ENCODE data around the gene PIWIL1. TPM values are rescaled to one million over a fixed set of nuclear protein-coding genes. Genes with fewer than 3 reads are reported as not detected.

Gene PIWIL1
- total RNA-seq, 2 donors from 2014 or later, result not detected

DNA sequence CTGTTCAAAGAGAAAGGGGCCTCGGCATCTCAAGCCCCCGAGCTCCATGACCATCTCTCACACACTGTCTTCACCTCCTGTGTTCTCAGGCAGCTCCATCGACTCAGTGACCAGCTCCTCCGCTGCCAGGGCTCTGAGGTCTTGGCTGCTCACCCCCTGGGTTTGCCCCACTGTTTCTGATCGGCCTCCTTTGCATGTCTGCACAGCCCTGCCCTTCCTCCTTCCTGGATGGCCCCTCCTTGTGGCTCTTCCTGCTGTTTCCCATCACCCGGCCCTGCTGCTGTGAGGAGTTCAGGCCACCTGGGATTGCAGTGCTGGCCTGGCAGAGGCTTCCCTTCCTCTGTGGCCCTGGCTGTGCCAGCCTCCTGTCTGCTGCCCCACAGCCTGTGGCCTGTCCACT is 38.1 kb upstream of the PIWIL1 start:
- intact Hi-C loops (cut with DNase I), result no loop called here
- H3K4me3 ChIP-seq, result no peak overlapping the region
- no peak overlapping the region for H3K27ac ChIP-seq
- no peaks in the 10 kb centered on the region for H3K36me3 ChIP-seq
- H3K4me1 ChIP-seq, result no peaks in the 10 kb centered on the region
- TF ChIP-seq CTCF (IDR thresholded peaks at IDR 0.05), result no peak
- H3K9me3 ChIP-seq, result no peaks in the 10 kb centered on the region
- no peaks in the 10 kb centered on the region for H3K27me3 ChIP-seq
- H3K9ac ChIP-seq (ENCODE audit: low read depth in 2 of 2, low read length in 2 of 2), result no peak overlapping the region
- no peak for DNase-seq

DNA sequence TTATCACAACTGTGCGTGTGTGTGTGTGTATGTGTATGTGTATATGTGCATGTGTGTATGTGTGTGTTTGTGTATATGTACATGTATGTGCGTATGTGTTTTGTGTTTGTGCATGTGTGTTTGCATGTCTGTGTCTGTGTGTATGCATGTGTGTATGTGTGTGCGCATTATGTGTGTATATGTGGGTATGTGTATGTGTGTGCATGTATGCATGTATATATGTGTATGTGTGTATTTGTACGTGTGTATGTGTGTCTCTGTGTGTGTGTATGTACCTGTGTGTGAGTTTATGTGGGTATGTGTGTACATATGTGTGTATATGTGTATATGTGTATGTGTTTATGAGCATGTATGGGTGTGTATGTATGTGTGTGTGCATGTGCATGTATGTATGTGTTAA is 37.6 kb upstream of the PIWIL1 start:
- H3K9ac ChIP-seq (ENCODE audit: low read depth in 2 of 2, low read length in 2 of 2), result no peak overlapping the region
- no peak overlapping the region for H3K4me3 ChIP-seq
- TF ChIP-seq CTCF (IDR thresholded peaks at IDR 0.05), result no peak
- H3K36me3 ChIP-seq, result no peaks in the 10 kb centered on the region
- H3K4me1 ChIP-seq, result no peaks in the 10 kb centered on the region
- no peaks in the 10 kb centered on the region for H3K27me3 ChIP-seq
- H3K9me3 ChIP-seq, result no peaks in the 10 kb centered on the region
- intact Hi-C loops (cut with DNase I), result no loop called here
- no peak for DNase-seq
- no peak overlapping the region for H3K27ac ChIP-seq

DNA sequence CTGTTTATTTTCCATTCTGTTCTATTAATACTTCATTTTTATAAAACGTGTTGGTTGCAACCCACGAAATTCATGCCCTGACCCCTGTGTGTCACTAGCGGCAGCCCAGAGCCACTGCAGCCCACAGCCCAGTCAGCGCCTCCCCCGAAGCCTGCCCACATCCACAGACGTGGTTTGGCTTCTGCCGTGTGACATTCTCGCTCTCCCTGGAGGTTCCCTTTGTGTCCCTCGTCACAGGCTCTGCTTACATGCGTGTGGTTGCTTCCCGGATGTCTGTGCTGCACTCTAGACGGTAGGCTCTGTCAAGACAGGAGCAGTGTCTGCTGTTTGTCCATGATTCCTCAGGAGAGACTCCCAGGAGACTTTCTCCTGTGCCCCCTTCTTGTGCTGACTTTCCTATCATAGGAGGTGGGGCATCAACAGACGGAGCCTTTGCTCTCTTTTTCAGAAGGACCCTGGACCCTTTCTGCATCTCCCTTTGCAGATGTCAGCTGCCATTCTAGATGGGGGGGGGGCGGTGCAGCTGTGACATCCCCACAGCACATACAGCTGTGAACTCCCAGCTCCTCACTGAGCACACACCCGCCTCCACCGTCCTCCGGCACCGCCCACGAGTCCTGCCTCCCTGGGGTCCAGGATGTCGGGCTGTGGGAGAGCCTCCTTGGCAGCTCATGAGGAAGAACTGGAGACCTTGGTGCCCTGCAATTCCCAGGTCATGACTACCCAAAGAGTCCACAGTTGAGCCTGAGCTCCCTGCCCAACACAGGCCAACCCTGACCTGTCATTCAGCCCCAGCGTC is 36.8 kb upstream of the PIWIL1 start:
- no peak for TF ChIP-seq CTCF (IDR thresholded peaks at IDR 0.05)
- Histone ChIP-seq H3K9ac (ENCODE audit: low read depth in 2 of 2, low read length in 2 of 2) (no peak overlapping the region), H3K4me1 (no peaks in the 10 kb centered on the region), H3K4me3 (no peak overlapping the region), H3K27me3 (no peaks in the 10 kb centered on the region), H3K9me3 (no peaks in the 10 kb centered on the region), H3K36me3 (no peaks in the 10 kb centered on the region), H3K27ac (no peak overlapping the region)
- intact Hi-C loops (cut with DNase I), result no loop called here
- no peak for DNase-seq

DNA sequence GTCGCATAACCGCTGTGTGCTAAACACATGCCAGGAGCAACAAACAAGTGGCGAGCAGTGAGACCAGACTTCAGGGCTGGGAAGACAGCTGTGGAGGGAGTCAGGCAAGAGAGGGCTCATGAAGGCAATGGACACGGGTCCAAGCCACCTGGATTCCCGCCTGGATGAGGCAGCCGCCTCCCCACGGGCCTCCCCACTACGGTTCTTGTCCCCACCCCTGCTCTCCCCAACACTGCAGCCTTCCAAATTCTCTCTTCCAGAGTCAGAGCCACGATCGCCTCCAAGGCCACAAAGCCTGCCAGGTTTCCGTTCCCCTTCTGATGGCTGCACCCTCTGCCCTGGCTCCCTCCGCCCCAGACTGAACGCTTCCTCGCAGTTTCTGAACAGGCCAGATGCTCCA is 36.1 kb upstream of the PIWIL1 start:
- no peaks in the 10 kb centered on the region for H3K4me1 ChIP-seq
- H3K9ac ChIP-seq (ENCODE audit: low read depth in 2 of 2, low read length in 2 of 2), result no peak overlapping the region
- intact Hi-C loops (cut with DNase I), result no loop called here
- no peaks in the 10 kb centered on the region for H3K27me3 ChIP-seq
- no peaks in the 10 kb centered on the region for H3K36me3 ChIP-seq
- no peak for TF ChIP-seq CTCF (IDR thresholded peaks at IDR 0.05)
- no peaks in the 10 kb centered on the region for H3K9me3 ChIP-seq
- H3K4me3 ChIP-seq, result no peak overlapping the region
- H3K27ac ChIP-seq, result no peak overlapping the region
- no peak for DNase-seq

DNA sequence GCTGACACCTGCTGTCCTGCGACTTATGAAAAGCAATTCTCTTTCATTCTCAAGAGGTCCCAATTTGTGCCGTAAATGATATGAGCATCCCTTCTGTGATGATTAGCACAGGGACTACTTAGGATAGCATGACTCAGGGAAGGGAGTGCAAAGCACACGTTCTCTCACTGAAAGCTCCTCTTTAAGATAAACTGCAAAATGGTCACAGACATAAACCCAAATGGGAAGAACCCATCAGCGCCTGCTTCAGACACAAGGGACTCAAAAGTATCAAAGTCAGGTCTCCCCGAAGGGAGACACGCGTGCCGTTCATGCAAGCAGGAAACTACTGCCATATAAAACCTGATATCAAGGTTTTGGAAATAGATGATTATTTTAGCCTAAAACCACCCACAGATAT is 33.9 kb upstream of the PIWIL1 start:
- Histone ChIP-seq H3K4me3 (no peak overlapping the region), H3K27ac (no peak overlapping the region), H3K9ac (ENCODE audit: low read depth in 2 of 2, low read length in 2 of 2) (no peak overlapping the region), H3K9me3 (no peaks in the 10 kb centered on the region), H3K36me3 (no peaks in the 10 kb centered on the region), H3K4me1 (no peaks in the 10 kb centered on the region), H3K27me3 (no peaks in the 10 kb centered on the region)
- intact Hi-C loops (cut with DNase I), result no loop called here
- no peak for DNase-seq
- TF ChIP-seq CTCF (IDR thresholded peaks at IDR 0.05), result no peak

Data from colonic mucosa (tissue), 4 donors.